GM03348 (cell line): ENCODE data around the gene DMWD.

Source experiments
- DNase-seq: peaks from one replicate; pipeline ENCODE4 v3.0.0; 2012; ENCODE audit warnings: low spot score

Gene DMWD

GRCh38 chr19:45792470-45793177 lies at the start of gene DMWD:
Gene DMWD (minus strand): TSS chr19:45792845. CDS start chr19:45792756, 89 bp downstream.
- DNase-seq = peak; percentile 97

GRCh38 chr19:45842198-45842597 lies 49.6 kb upstream of the DMWD start:
- no peak for DNase-seq

- no peak for DNase-seq
Measured at GRCh38 chr19:45834970-45835369, 42.3 kb upstream of the DMWD start.

- no peak for DNase-seq
Measured at GRCh38 chr19:45828945-45829344, 36.3 kb upstream of the DMWD start.

GRCh38 chr19:45828523-45828922 lies 35.9 kb upstream of the DMWD start:
- DNase-seq = no peak

GRCh38 chr19:45827459-45828093 lies 34.9 kb upstream of the DMWD start:
- DNase-seq = no peak

- DNase-seq = no peak
Measured at GRCh38 chr19:45826934-45827333, 34.3 kb upstream of the DMWD start.

- no peak for DNase-seq
Measured at GRCh38 chr19:45825917-45826893, 33.6 kb upstream of the DMWD start.

GRCh38 chr19:45825263-45825605 lies 32.6 kb upstream of the DMWD start:
- DNase-seq = no peak

- DNase-seq = no peak
Measured at GRCh38 chr19:45824531-45825262, 32.1 kb upstream of the DMWD start.

- no peak for DNase-seq
Measured at GRCh38 chr19:45824041-45824471, 31.4 kb upstream of the DMWD start.

- no peak for DNase-seq
Measured at GRCh38 chr19:45823182-45823581, 30.5 kb upstream of the DMWD start.

GRCh38 chr19:45822716-45823115 lies 30.1 kb upstream of the DMWD start:
- DNase-seq = no peak

GRCh38 chr19:45821570-45821969 lies 28.9 kb upstream of the DMWD start:
- no peak for DNase-seq

GRCh38 chr19:45821103-45821521 lies 28.5 kb upstream of the DMWD start:
- DNase-seq = no peak

GRCh38 chr19:45820413-45821102 lies 27.9 kb upstream of the DMWD start:
- DNase-seq = no peak

GRCh38 chr19:45819769-45820168 lies 27.1 kb upstream of the DMWD start:
- DNase-seq = no peak

- DNase-seq = no peak
Measured at GRCh38 chr19:45817725-45818301, 25.2 kb upstream of the DMWD start.

- peak; percentile 98 for DNase-seq
Measured at GRCh38 chr19:45817010-45817724, 24.5 kb upstream of the DMWD start.
